ENCODE results near the gene CNTRL.

Gene CNTRL

GRCh38 chr9:121206516-121207370 is 132.0 kb downstream of the CNTRL start:
- FAIRE-seq, result no peak

- no peak for FAIRE-seq
Measured at GRCh38 chr9:121207371-121207940, 132.7 kb downstream of the CNTRL start.

DNA sequence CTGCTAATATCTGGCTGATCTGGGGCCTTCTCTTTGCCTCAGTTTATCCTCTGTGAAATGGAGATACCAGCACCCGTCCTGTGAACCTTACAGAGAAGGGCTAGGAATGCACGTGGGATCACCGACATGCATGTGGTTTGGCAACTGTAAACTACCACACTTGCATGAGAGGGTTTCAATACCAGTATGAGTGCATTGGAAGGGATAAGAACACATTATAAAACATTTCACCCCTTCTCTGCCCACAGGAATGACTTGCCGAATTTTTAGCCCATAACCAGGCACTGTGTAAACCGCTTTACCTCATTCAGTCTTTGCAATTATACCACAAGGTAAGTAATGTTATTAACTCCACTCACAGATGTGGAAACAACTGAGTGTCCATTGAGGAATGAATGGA is 135.8 kb downstream of the CNTRL start:
- no peak for FAIRE-seq

- FAIRE-seq, result no peak
Measured at GRCh38 chr9:121213136-121213806, 138.5 kb downstream of the CNTRL start.

- FAIRE-seq, result no peak
Measured at GRCh38 chr9:121214005-121214404, 139.2 kb downstream of the CNTRL start.

DNA sequence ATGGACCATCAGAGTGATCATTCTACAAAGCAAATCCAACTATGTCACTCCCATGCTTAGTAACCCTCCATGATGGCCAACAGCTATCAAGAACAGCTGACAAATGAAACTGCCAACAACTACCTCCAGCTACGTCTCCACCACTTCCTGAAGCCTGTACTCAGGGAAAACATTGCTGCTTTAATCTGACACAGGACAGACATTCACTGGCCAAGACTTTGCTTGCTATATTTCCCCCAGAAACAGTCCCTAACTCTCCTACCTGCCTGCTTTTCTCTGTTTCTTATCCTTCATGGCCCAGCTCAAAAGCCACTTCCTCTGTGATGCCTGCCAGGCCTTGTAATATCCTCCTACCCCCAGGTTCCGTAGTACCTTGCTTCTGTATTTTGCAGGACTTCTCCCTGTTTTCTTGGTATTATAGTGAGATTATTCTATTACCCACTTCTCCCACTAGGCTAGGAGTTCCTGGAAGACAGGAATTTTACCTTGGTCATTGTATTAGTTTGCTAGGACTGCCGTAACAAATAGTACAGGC is 141.6 kb downstream of the CNTRL start:
- FAIRE-seq, result no peak

- no peak for FAIRE-seq
Measured at GRCh38 chr9:121217609-121218292, 143.0 kb downstream of the CNTRL start.

GRCh38 chr9:121218357-121219027 is 143.7 kb downstream of the CNTRL start:
- FAIRE-seq, result no peak

- FAIRE-seq, result no peak
Measured at GRCh38 chr9:121219530-121219929, 144.8 kb downstream of the CNTRL start.

DNA sequence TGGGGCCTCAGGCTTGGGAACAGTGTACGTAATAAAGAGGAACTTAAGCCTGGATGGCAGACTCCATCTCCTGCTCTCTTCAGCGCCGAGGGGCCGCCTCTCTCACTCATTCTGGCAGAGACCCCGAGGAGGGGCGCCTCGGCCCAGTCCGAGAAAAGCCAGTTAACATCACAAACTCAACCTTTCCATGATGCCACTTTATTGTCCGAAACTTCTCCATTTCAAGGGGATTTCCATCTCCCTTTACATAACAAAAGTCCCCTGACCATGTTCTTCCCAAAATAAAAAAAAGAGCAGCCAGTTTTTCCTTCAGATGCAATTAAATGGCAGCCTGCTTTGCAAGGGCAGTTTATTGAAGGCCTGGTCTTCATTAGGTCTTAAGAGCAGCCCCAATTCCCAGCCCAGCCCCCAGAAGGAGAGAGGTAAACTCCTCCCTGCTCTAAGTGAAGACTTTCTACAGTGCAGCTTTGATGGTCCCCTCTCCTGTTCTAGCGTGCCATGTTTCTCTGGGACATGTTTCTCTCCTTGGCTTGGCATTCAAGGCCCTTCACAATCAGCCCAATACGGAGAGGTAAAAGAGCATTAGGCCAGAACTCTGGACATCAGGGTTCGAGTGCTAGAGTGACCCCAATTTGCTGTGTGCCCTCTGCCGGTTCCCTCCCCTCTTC is 146.4 kb downstream of the CNTRL start:
- FAIRE-seq, result no peak

DNA sequence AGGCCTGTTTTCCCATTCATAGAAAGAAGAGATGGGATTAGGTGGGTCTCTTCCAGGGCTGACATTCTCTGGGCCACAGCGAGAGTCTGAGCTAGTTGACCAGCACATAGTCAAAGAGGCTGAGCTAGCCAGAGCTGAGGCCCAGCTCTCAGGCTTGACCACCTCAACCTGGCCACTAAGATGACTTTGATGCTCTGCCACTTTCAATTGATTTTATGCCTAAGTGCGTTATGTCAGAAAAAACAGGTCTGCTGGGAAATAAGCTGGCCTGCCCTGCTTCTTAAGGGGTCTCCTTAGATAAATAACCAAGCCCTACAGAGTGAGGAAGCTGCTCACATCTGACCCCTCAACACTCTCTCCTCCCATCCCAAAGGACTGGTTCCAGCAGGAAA is 146.9 kb downstream of the CNTRL start:
- FAIRE-seq, result no peak

DNA sequence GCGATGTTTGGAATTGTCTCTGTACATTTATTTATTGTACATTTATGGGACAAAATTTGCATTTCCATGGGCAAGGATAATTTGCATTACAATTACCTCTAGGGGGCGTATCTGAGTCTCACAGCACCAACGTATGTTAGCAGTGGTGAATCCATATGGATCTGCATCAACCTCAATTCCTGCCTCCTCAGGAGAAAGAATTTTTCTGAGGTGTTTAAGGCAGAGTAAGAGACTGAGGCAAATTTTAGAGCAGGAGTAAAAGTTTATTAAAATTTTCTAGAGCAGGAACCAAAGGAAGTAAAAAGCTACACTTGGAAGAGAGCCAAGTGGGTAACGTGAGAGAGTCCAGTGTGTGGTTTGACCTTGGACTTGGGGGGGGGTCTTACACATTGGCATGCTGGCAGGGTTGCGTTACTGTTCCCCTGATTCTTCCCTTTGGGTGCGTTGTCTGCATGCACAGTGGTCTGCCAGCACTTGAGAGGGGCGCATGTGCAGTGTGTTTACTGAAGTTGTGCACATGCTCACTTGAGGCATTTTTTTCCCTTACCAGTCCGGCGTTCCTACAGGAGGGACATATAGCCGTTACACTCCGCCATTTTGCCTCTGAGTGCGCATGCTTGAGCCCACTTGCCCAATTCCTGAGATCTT is 147.9 kb downstream of the CNTRL start:
- no peak for FAIRE-seq

DNA sequence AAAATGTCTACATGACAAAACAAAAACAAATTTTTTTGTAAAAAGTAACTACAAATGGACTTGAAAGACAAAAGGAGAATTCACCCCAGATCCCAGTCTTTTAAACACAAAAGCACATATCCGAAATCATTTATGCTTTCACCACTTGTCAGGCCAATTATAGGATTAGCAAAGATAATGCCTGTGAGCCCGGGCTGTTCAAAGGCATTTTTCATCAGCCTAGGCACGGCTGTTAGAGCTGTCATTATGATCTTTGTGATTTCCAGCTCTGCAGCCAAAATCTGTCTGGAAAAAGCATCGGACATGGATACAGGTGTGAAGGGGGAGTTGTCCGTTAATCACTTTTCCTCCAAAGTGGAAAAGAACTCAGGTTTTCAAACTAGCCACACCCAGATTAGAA is 150.5 kb downstream of the CNTRL start:
- FAIRE-seq, result no peak

GRCh38 chr9:121226175-121226574 is 151.4 kb downstream of the CNTRL start:
- FAIRE-seq, result no peak
